Stimulated activated CD8-positive, alpha-beta memory T cell treated with anti-CD3 and anti-CD28 coated beads, Interleukin-2, amount 100 ng/mL, for 1 hour (primary cell): ENCODE results near the gene CYP2U1.
"Not testable (repeated sequence)": the region's sequence is repeated elsewhere in the genome, so short reads cannot be mapped to it uniquely, and the experiment has no call there.

ENCODE experiments used
- DNase-seq, 2 donors: peaks; one replicate each; pipeline ENCODE4 v3.0.0-alpha.2; 2020; ENCODE audit warnings: low read depth in 2 of 2

CYP2U1 gene

GRCh38 chr4:107917500-107917899, 13.8 kb upstream of the CYP2U1 start:
- no peak for DNase-seq

- no peak for DNase-seq
Measured at GRCh38 chr4:107922486-107923473, 8.6 kb upstream of the CYP2U1 start.

GRCh38 chr4:107925713-107926112, 5.6 kb upstream of the CYP2U1 start:
- not testable (repeated sequence) for DNase-seq

GRCh38 chr4:107926875-107927274, 4.5 kb upstream of the CYP2U1 start:
- not testable (repeated sequence) for DNase-seq

- DNase-seq = no peak
Measured at GRCh38 chr4:107931775-107932321, 499 bp downstream of the CYP2U1 start.

- no peak for DNase-seq
Measured at GRCh38 chr4:107935246-107935645, 3.9 kb downstream of the CYP2U1 start.

GRCh38 chr4:107937040-107937439, 5.7 kb downstream of the CYP2U1 start:
- DNase-seq = no peak

- no peak for DNase-seq
Measured at GRCh38 chr4:107939307-107939706, 8.0 kb downstream of the CYP2U1 start.

- DNase-seq = no peak
Measured at GRCh38 chr4:107945809-107946208, 14.5 kb downstream of the CYP2U1 start.

- no peak for DNase-seq
Measured at GRCh38 chr4:107950746-107951540, 19.6 kb downstream of the CYP2U1 start.

- DNase-seq = no peak
Measured at GRCh38 chr4:107951551-107951950, 20.2 kb downstream of the CYP2U1 start.

GRCh38 chr4:107956011-107956410, 24.7 kb downstream of the CYP2U1 start:
- DNase-seq = no peak

GRCh38 chr4:107966903-107967302, 35.6 kb downstream of the CYP2U1 start:
- DNase-seq = no peak

- not testable (repeated sequence) for DNase-seq
Measured at GRCh38 chr4:107967519-107967918, 36.2 kb downstream of the CYP2U1 start.

- not testable (repeated sequence) for DNase-seq
Measured at GRCh38 chr4:107967921-107968320, 36.6 kb downstream of the CYP2U1 start.

GRCh38 chr4:107970063-107970798, 38.9 kb downstream of the CYP2U1 start:
- no peak for DNase-seq

- DNase-seq = no peak
Measured at GRCh38 chr4:107972605-107973004, 41.3 kb downstream of the CYP2U1 start.

- DNase-seq = no peak
Measured at GRCh38 chr4:107974523-107974922, 43.2 kb downstream of the CYP2U1 start.

GRCh38 chr4:107977482-107977881, 46.1 kb downstream of the CYP2U1 start:
- no peak for DNase-seq

GRCh38 chr4:107977966-107978705, 46.8 kb downstream of the CYP2U1 start:
- no peak for DNase-seq
